ENCODE measurements around the gene STAT5A. TPM values are rescaled to one million over a fixed set of nuclear protein-coding genes. Genes with fewer than 3 reads are reported as not detected.

Gene STAT5A
- total RNA-seq, 1 experiment from 2014 or later: 2.4 TPM

GRCh38 chr17:42321555-42321954 lies 33.3 kb downstream of the STAT5A start:
- Histone ChIP-seq H3K9me3 (no peaks in the 10 kb centered on the region), H3K4me1 (peaks cover 33% of the 10 kb centered on the region), H3K4me3 (ENCODE audit: low read depth, low read length) (no peak overlapping the region), H3K27me3 (replicated peaks; ENCODE audit: control insufficient read depth, insufficient read depth, low read length) (no peaks in the 10 kb centered on the region), H3K36me3 (ENCODE audit: control insufficient read depth, insufficient read depth, low read length) (peaks cover 1% of the 10 kb centered on the region; the same call in 1 of the 2 replicates)
- H3K27ac Mint-ChIP-seq (ENCODE audit: unreplicated experiment): no peak overlapping the region
- POLR2A ChIA-PET: no interaction called here
- BruUV-seq (replicated peaks): no TSS peak
- H3K27me3 Mint-ChIP-seq (ENCODE audit: insufficient read depth, unreplicated experiment): no peaks in the 10 kb centered on the region
- peaks cover 12% of the 10 kb centered on the region for H3K4me1 Mint-ChIP-seq (ENCODE audit: low read depth, unreplicated experiment)
- no peak overlapping the region for H3K4me3 Mint-ChIP-seq (ENCODE audit: unreplicated experiment)
- intact Hi-C loops (cut with micrococcal nuclease; ENCODE audit: unreplicated experiment): no loop called here
- peaks cover 75% of the 10 kb centered on the region for H3K36me3 Mint-ChIP-seq (ENCODE audit: insufficient read depth, unreplicated experiment)
- CTCF ChIA-PET: interaction anchor here (0.7 to 3.4 kb wide), 6 partner anchors 45 to 206 kb away, joined by 4 to 19 read pairs (median 6); no protein-coding TSS in a partner anchor
- no peaks in the 10 kb centered on the region for H3K9me3 Mint-ChIP-seq (ENCODE audit: unreplicated experiment)
- no peak for TF ChIP-seq CTCF (IDR thresholded peaks at IDR 0.05; ENCODE audit: insufficient read depth in 1 of 2, low read depth in 1 of 2, low read length in 1 of 2, severe bottlenecking in 1 of 2, unreplicated experiment in 1 of 2)
- DNase-seq: no peak

GRCh38 chr17:42322382-42323267 lies 34.3 kb downstream of the STAT5A start:
- Histone ChIP-seq H3K4me1 (peaks cover 30% of the 10 kb centered on the region), H3K27me3 (replicated peaks; ENCODE audit: control insufficient read depth, insufficient read depth, low read length) (no peaks in the 10 kb centered on the region), H3K36me3 (ENCODE audit: control insufficient read depth, insufficient read depth, low read length) (peaks cover 1% of the 10 kb centered on the region; the same call in 1 of the 2 replicates), H3K4me3 (ENCODE audit: low read depth, low read length) (no peak overlapping the region), H3K9me3 (no peaks in the 10 kb centered on the region)
- ChIA-PET POLR2A (no interaction called here), CTCF (interaction anchor here (0.6 to 3.4 kb wide), 8 partner anchors 20 to 580 kb away, joined by 3 to 19 read pairs (median 3); partner anchors contain the start of gene STAT3)
- Mint-ChIP-seq H3K9me3 (ENCODE audit: unreplicated experiment) (no peaks in the 10 kb centered on the region), H3K36me3 (ENCODE audit: insufficient read depth, unreplicated experiment) (peaks cover 72% of the 10 kb centered on the region), H3K4me1 (ENCODE audit: low read depth, unreplicated experiment) (peaks cover under 1% of the 10 kb centered on the region), H3K27me3 (ENCODE audit: insufficient read depth, unreplicated experiment) (no peaks in the 10 kb centered on the region), H3K4me3 (ENCODE audit: unreplicated experiment) (no peak overlapping the region), H3K27ac (ENCODE audit: unreplicated experiment) (no peak overlapping the region)
- peak; percentile 100 for TF ChIP-seq CTCF (IDR thresholded peaks at IDR 0.05; ENCODE audit: insufficient read depth in 1 of 2, low read depth in 1 of 2, low read length in 1 of 2, severe bottlenecking in 1 of 2, unreplicated experiment in 1 of 2)
- DNase-seq: peak; percentile 94 to 96
- BruUV-seq (replicated peaks): no TSS peak
- intact Hi-C loops (cut with micrococcal nuclease; ENCODE audit: unreplicated experiment): loop anchor here (1.0 kb wide), 4 partner anchors 66 to 205 kb away; partner anchors contain the start of gene STAT3

GRCh38 chr17:42323268-42323773 lies 35.0 kb downstream of the STAT5A start:
- no TSS peak for BruUV-seq (replicated peaks)

More at GRCh38 chr17:42323268-42323773, 35.0 kb downstream of the STAT5A start:
- intact Hi-C loops (cut with micrococcal nuclease; ENCODE audit: unreplicated experiment): loop anchor here (1.0 kb wide), 2 partner anchors 83 to 204 kb away; no protein-coding TSS in a partner anchor
- Histone ChIP-seq H3K4me1 (peaks cover 25% of the 10 kb centered on the region), H3K4me3 (ENCODE audit: low read depth, low read length) (no peak overlapping the region), H3K27me3 (replicated peaks; ENCODE audit: control insufficient read depth, insufficient read depth, low read length) (no peaks in the 10 kb centered on the region), H3K9me3 (no peaks in the 10 kb centered on the region), H3K36me3 (ENCODE audit: control insufficient read depth, insufficient read depth, low read length) (peaks cover 1% of the 10 kb centered on the region; the same call in 1 of the 2 replicates)
- POLR2A ChIA-PET: no interaction called here
- TF ChIP-seq CTCF (IDR thresholded peaks at IDR 0.05; ENCODE audit: insufficient read depth in 1 of 2, low read depth in 1 of 2, low read length in 1 of 2, severe bottlenecking in 1 of 2, unreplicated experiment in 1 of 2): no peak
- no peaks in the 10 kb centered on the region for H3K9me3 Mint-ChIP-seq (ENCODE audit: unreplicated experiment)
- CTCF ChIA-PET: interaction anchor here (0.8 to 3.4 kb wide), 4 partner anchors 76 to 204 kb away, joined by 3 to 19 read pairs (median 5); no protein-coding TSS in a partner anchor
- no peak for DNase-seq
- H3K4me3 Mint-ChIP-seq (ENCODE audit: unreplicated experiment): no peak overlapping the region
- H3K36me3 Mint-ChIP-seq (ENCODE audit: insufficient read depth, unreplicated experiment): peaks cover 73% of the 10 kb centered on the region
- no peaks in the 10 kb centered on the region for H3K27me3 Mint-ChIP-seq (ENCODE audit: insufficient read depth, unreplicated experiment)
- H3K27ac Mint-ChIP-seq (ENCODE audit: unreplicated experiment): no peak overlapping the region
- H3K4me1 Mint-ChIP-seq (ENCODE audit: low read depth, unreplicated experiment): no peaks in the 10 kb centered on the region

All from Caco-2 (cell line).